Right forelimb (tissue), 1 donor: ENCODE results near the gene STS.
A peak's percentile ranks its signal among the peaks of the same experiment; 100 is the strongest.
"Not testable (repeated sequence)": the region's sequence is repeated elsewhere in the genome, so short reads cannot be mapped to it uniquely, and the experiment has no call there.

Experiments
- DNase-seq: peaks from one replicate; pipeline ENCODE4 v3.0.0-alpha.2; 2018

STS gene

GRCh38 chrX:7139202-7140081 lies 8.1 kb upstream of the STS start:
- DNase-seq = no peak

- no peak for DNase-seq
Measured at GRCh38 chrX:7143076-7143475, 4.4 kb upstream of the STS start.

- DNase-seq = no peak
Measured at GRCh38 chrX:7143941-7144525, 3.5 kb upstream of the STS start.

GRCh38 chrX:7145454-7145853 lies 2.1 kb upstream of the STS start:
- DNase-seq = no peak

- DNase-seq = no peak
Measured at GRCh38 chrX:7146020-7146702, 1.4 kb upstream of the STS start.

GRCh38 chrX:7146703-7147412 lies 654 bp upstream of the STS start:
- no peak for DNase-seq

- DNase-seq = peak; percentile 89
Measured at GRCh38 chrX:7147978-7148854, 704 bp downstream of the STS start, which contains the start of gene PUDP. PUDP (minus strand) TSS chrX:7148153; CDS start chrX:7148113, 40 bp downstream.

GRCh38 chrX:7149411-7149810 lies 1.9 kb downstream of the STS start:
- DNase-seq = no peak

GRCh38 chrX:7153231-7153630 lies 5.7 kb downstream of the STS start:
- DNase-seq = no peak

GRCh38 chrX:7154041-7154597 lies 6.6 kb downstream of the STS start:
- no peak for DNase-seq

GRCh38 chrX:7155163-7155562 lies 7.7 kb downstream of the STS start:
- no peak for DNase-seq

GRCh38 chrX:7156879-7157278 lies 9.4 kb downstream of the STS start:
- no peak for DNase-seq

- DNase-seq = no peak
Measured at GRCh38 chrX:7158468-7158990, 11.0 kb downstream of the STS start.

GRCh38 chrX:7159149-7159861 lies 11.8 kb downstream of the STS start:
- no peak for DNase-seq

GRCh38 chrX:7163146-7163677 lies 15.7 kb downstream of the STS start:
- DNase-seq = no peak

GRCh38 chrX:7164174-7164573 lies 16.7 kb downstream of the STS start:
- no peak for DNase-seq

- DNase-seq = no peak
Measured at GRCh38 chrX:7168371-7168770, 20.9 kb downstream of the STS start.

GRCh38 chrX:7169627-7170026 lies 22.1 kb downstream of the STS start:
- no peak for DNase-seq

- no peak for DNase-seq
Measured at GRCh38 chrX:7170898-7171297, 23.4 kb downstream of the STS start.

- DNase-seq = not testable (repeated sequence)
Measured at GRCh38 chrX:7178859-7179258, 31.3 kb downstream of the STS start.

- DNase-seq = no peak
Measured at GRCh38 chrX:7179446-7179845, 31.9 kb downstream of the STS start.
